HEK293 (cell line): Measurements from ENCODE around the gene HADHA.

Experiments
- CTCF ChIP-seq: fragments of 450-650 bp; formaldehyde crosslinking; IDR thresholded peaks from 2 replicates; pipeline ENCODE4 v1.5.1; 2016; ENCODE audit warnings: missing biosample characterization, missing genetic modification characterization
- ZBTB17 ChIP-seq: fragments of 450-650 bp; formaldehyde crosslinking; IDR thresholded peaks from 2 replicates; pipeline ENCODE4 v1.5.1; 2016; ENCODE audit warnings: missing biosample characterization, missing genetic modification characterization
- ZNF138 ChIP-seq: fragments of 450-650 bp; formaldehyde crosslinking; IDR thresholded peaks from 2 replicates; pipeline ENCODE4 v1.5.1; 2016; ENCODE audit warnings: missing biosample characterization, missing genetic modification characterization, borderline replicate concordance
- ZNF350 ChIP-seq: fragments of 450-650 bp; formaldehyde crosslinking; IDR thresholded peaks from 2 replicates; pipeline ENCODE4 v1.5.0; 2017; ENCODE audit warnings: missing biosample characterization, mild to moderate bottlenecking, missing genetic modification characterization
- ZNF426 ChIP-seq: fragments of 450-650 bp; formaldehyde crosslinking; IDR thresholded peaks from 2 replicates; pipeline ENCODE4 v1.5.1; 2017; ENCODE audit warnings: missing biosample characterization, missing genetic modification characterization, mild to moderate bottlenecking, inconsistent platforms, moderate library complexity
- ZNF433 ChIP-seq: fragments of 450-650 bp; formaldehyde crosslinking; IDR thresholded peaks from 2 replicates; pipeline ENCODE4 v1.5.1; 2016; ENCODE audit warnings: missing biosample characterization, missing genetic modification characterization, low read depth
- ZNF510 ChIP-seq: fragments of 450-650 bp; formaldehyde crosslinking; IDR thresholded peaks from 2 replicates; pipeline ENCODE4 v1.5.1; 2018; ENCODE audit warnings: mild to moderate bottlenecking, missing genetic modification characterization, missing biosample characterization; ENCODE audit not compliant: insufficient replicate concordance
- ZNF610 ChIP-seq: fragments of 450-650 bp; formaldehyde crosslinking; IDR thresholded peaks from 2 replicates; pipeline ENCODE4 v1.5.1; 2016; ENCODE audit warnings: missing biosample characterization, missing genetic modification characterization, borderline replicate concordance
- ZNF660 ChIP-seq: fragments of 450-650 bp; IDR thresholded peaks from 2 replicates; pipeline ENCODE4 v1.5.1; 2018; ENCODE audit warnings: missing biosample characterization, mild to moderate bottlenecking, missing genetic modification characterization
- ZNF664 ChIP-seq: fragments of 450-650 bp; formaldehyde crosslinking; IDR thresholded peaks from 2 replicates; pipeline ENCODE4 v1.5.1; 2016; ENCODE audit warnings: missing biosample characterization, missing genetic modification characterization

GRCh38 chr2:26251893-26252292, 7.5 kb upstream of the HADHA start:
- TF ChIP-seq CTCF (tag by site-specific recombination) (no peak), ZNF433 (tag by site-specific recombination) (no peak), ZNF664 (tag by site-specific recombination) (no peak), ZNF660 (tag by site-specific recombination) (no peak), ZNF510 (tag by site-specific recombination) (no peak), ZNF350 (tag by site-specific recombination) (no peak), ZBTB17 (tag by site-specific recombination) (no peak), ZNF426 (tag by site-specific recombination) (no peak), ZNF138 (tag by site-specific recombination) (no peak), ZNF610 (tag by site-specific recombination) (no peak)
